Transverse colon (tissue), 3 donors: ENCODE data around the gene CHGA.

Experiments
- CTCF ChIP-seq, 5 experiments: fragments of 200-600 bp in 3 of 5; fragments of 450-650 bp in 2 of 5; sonication (generic) in 3 of 5; IDR thresholded peaks; 1 replicate in 2 of 5; 2 replicates in 3 of 5; pipeline ENCODE4 v1.5.1; 2016 to 2017; ENCODE audit warnings: antibody characterized with exemption in 5 of 5, inconsistent platforms in 3 of 5, mild to moderate bottlenecking in 2 of 5, moderate library complexity in 1 of 5
- POLR2A ChIP-seq: fragments of 450-650 bp; IDR thresholded peaks from one replicate; pipeline ENCODE4 v1.6.1; 2016; ENCODE audit warnings: antibody characterized with exemption, mild to moderate bottlenecking, moderate library complexity

- TF ChIP-seq CTCF (IDR thresholded peaks at IDR 0.05) (no peak), POLR2A (no peak)
Measured at GRCh38 chr14:92916201-92916600, 6.7 kb upstream of the CHGA start.
